Left forelimb (tissue), 1 donor: ENCODE data around the gene LRRC10B.

ENCODE experiments used
- DNase-seq: peaks from one replicate; pipeline ENCODE4 v3.0.0-alpha.2; 2018; ENCODE audit warnings: low spot score

Gene LRRC10B

GRCh38 chr11:61486779-61487178 lies 21.8 kb upstream of the LRRC10B start:
- DNase-seq, result no peak

GRCh38 chr11:61487342-61488025 lies 21.1 kb upstream of the LRRC10B start:
- DNase-seq, result no peak

- no peak for DNase-seq
These were observed 19.8 kb upstream of the LRRC10B start for GRCh38 chr11:61488651-61489291.

GRCh38 chr11:61489833-61490721 lies 18.5 kb upstream of the LRRC10B start:
- no peak for DNase-seq

- DNase-seq, result no peak
These were observed 16.7 kb upstream of the LRRC10B start for GRCh38 chr11:61491736-61492395.

GRCh38 chr11:61494381-61494961 lies 14.1 kb upstream of the LRRC10B start:
- no peak for DNase-seq

- no peak for DNase-seq
These were observed 12.5 kb upstream of the LRRC10B start for GRCh38 chr11:61495801-61496601.

- DNase-seq, result no peak
These were observed 11.7 kb upstream of the LRRC10B start for GRCh38 chr11:61496602-61497400.

GRCh38 chr11:61497473-61497872 lies 11.1 kb upstream of the LRRC10B start:
- no peak for DNase-seq

- DNase-seq, result no peak
These were observed 10.7 kb upstream of the LRRC10B start for GRCh38 chr11:61497876-61498275.

- DNase-seq, result no peak
These were observed 9.7 kb upstream of the LRRC10B start for GRCh38 chr11:61498767-61499341.

GRCh38 chr11:61499816-61500491 lies 8.6 kb upstream of the LRRC10B start:
- DNase-seq, result no peak

GRCh38 chr11:61502522-61502921 lies 6.0 kb upstream of the LRRC10B start:
- no peak for DNase-seq

- DNase-seq, result no peak
These were observed 5.3 kb upstream of the LRRC10B start for GRCh38 chr11:61503135-61503770.

GRCh38 chr11:61505106-61505505 lies 3.4 kb upstream of the LRRC10B start:
- DNase-seq, result no peak

- no peak for DNase-seq
These were observed 2.9 kb upstream of the LRRC10B start for GRCh38 chr11:61505640-61506155.

GRCh38 chr11:61507012-61507768 lies 1.4 kb upstream of the LRRC10B start:
- DNase-seq, result no peak
